H1 (cell line): ENCODE results near the gene ZNF148. TPM values are rescaled to one million over a fixed set of nuclear protein-coding genes. Genes with fewer than 3 reads are reported as not detected.

Experiments
- CHD1 ChIP-seq: IDR thresholded peaks from 2 replicates; pipeline ENCODE4 v1.6.1; 2012; ENCODE audit warnings: low read depth, low read length, improper control_type of control experiment
- CHD7 ChIP-seq: fragments of 300-600 bp; sonication (generic); IDR thresholded peaks from 2 replicates; pipeline ENCODE4 v1.7.1; 2012; ENCODE audit warnings: low read length, moderate library complexity, mild to moderate bottlenecking, inconsistent platforms; ENCODE audit not compliant: insufficient replicate concordance
- NANOG ChIP-seq: IDR thresholded peaks from 2 replicates; pipeline ENCODE4 v1.6.1; 2011; ENCODE audit warnings: low read length, low read depth, mild to moderate bottlenecking, inconsistent platforms; ENCODE audit not compliant: insufficient read depth, poor library complexity, severe bottlenecking
- RBBP5 ChIP-seq: IDR thresholded peaks from 2 replicates; pipeline ENCODE4 v1.7.1; 2012; ENCODE audit warnings: low read depth, mild to moderate bottlenecking, inconsistent platforms, low read length, moderate library complexity, borderline replicate concordance
- RFX5 ChIP-seq: IDR thresholded peaks from 2 replicates; pipeline ENCODE4 v1.6.1; 2011; ENCODE audit warnings: low read depth, low read length, improper control_type of control experiment, borderline replicate concordance
- RNF2 ChIP-seq: fragments of 200-900, 300-1000 bp; sonication (generic); IDR thresholded peaks from 2 replicates; pipeline ENCODE4 v1.7.1; 2016; ENCODE audit warnings: borderline replicate concordance, low read depth, mild to moderate bottlenecking, antibody characterized with exemption, low read length; ENCODE audit not compliant: poor library complexity, severe bottlenecking; ENCODE audit errors: missing control alignments
- SIN3A ChIP-seq, 2 experiments: IDR thresholded peaks in 1 of 2; conservative IDR thresholded peaks in 1 of 2; 2 replicates each; pipeline ENCODE4 v1.6.1; 2011 to 2012; ENCODE audit warnings: low read length in 2 of 2, improper control_type of control experiment in 1 of 2, low read depth in 1 of 2, mild to moderate bottlenecking in 1 of 2
- SP2 ChIP-seq: IDR thresholded peaks from 2 replicates; pipeline ENCODE4 v1.6.1; 2012; ENCODE audit warnings: mild to moderate bottlenecking, low read length, inconsistent platforms
- TAF1 ChIP-seq: IDR thresholded peaks from 2 replicates; pipeline ENCODE4 v1.6.1; 2011; ENCODE audit warnings: mild to moderate bottlenecking, low read depth, low read length
- TEAD4 ChIP-seq: IDR thresholded peaks from 2 replicates; pipeline ENCODE4 v1.6.1; 2012; ENCODE audit warnings: low read depth, low read length, inconsistent platforms, mixed read lengths
- polyA plus RNA-seq, 7 experiments: library from polyadenylated mRNA; depleted of rRNA in 3 of 7; stranded (reverse) in 5 of 7; unstranded in 2 of 7; fragments of >200 nt in 5 of 7; fragments of 200-250 nt in 2 of 7; gene quantifications; 1 replicate in 5 of 7; 2 replicates in 1 of 7; 4 replicates in 1 of 7; pipeline versions ENCODE4 v1.2.1 to v1.2.3, GENCODE V29; 2011 to 2013; ENCODE audit warnings: missing spikeins in 2 of 7, mixed read lengths in 2 of 7
- total RNA-seq: library from RNA; stranded (reverse); fragmentation: NEBNext Ultra II Directional; extraction: Animal tissue kit (Norgen Biotek cat#: 25700); gene quantifications from 2 replicates; pipeline ENCODE4 v1.2.1, GENCODE V29; 2021
- TF ChIP-seq, protein P1 (sequence below): IDR thresholded peaks from 2 replicates; pipeline ENCODE4 v1.6.1; 2011; ENCODE audit warnings: low read depth, mild to moderate bottlenecking, low read length; ENCODE audit not compliant: insufficient read depth

The ZNF148 gene
- total and polyA plus RNA-seq, 2 of the 8 experiments (the other 6 are each of a cell fraction or from before 2014, with no cell fraction given): 3.7 to 22.6 TPM

GRCh38 chr3:125245521-125245920 lies 129.6 kb downstream of the ZNF148 start (continued):
- TF ChIP-seq CHD7 (no peak), TEAD4 (no peak), NANOG (no peak), SP2 (no peak), CHD1 (no peak), RFX5 (no peak), SIN3A (conservative IDR thresholded peaks at IDR 0.05 in 1 of 2, IDR thresholded peaks at IDR 0.05 in 1 of 2; ENCODE audit: low read depth in 1 of 2, low read length in 2 of 2) (no peak), RBBP5 (no peak), TAF1 (no peak), RNF2 (no peak)
- TF ChIP-seq, protein P1, sequence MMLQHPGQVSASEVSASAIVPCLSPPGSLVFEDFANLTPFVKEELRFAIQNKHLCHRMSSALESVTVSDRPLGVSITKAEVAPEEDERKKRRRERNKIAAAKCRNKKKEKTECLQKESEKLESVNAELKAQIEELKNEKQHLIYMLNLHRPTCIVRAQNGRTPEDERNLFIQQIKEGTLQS: no peak
